HG02571 (cell line): ENCODE measurements around the gene CCDC9B.

Source experiments
- ATAC-seq: cut with Tn5 transposase; IDR thresholded peaks from one replicate; pipeline ENCODE4 v1.9.1; 2021; ENCODE audit warnings: mild to moderate bottlenecking, moderate library complexity; ENCODE audit not compliant: unreplicated experiment

Gene CCDC9B

DNA sequence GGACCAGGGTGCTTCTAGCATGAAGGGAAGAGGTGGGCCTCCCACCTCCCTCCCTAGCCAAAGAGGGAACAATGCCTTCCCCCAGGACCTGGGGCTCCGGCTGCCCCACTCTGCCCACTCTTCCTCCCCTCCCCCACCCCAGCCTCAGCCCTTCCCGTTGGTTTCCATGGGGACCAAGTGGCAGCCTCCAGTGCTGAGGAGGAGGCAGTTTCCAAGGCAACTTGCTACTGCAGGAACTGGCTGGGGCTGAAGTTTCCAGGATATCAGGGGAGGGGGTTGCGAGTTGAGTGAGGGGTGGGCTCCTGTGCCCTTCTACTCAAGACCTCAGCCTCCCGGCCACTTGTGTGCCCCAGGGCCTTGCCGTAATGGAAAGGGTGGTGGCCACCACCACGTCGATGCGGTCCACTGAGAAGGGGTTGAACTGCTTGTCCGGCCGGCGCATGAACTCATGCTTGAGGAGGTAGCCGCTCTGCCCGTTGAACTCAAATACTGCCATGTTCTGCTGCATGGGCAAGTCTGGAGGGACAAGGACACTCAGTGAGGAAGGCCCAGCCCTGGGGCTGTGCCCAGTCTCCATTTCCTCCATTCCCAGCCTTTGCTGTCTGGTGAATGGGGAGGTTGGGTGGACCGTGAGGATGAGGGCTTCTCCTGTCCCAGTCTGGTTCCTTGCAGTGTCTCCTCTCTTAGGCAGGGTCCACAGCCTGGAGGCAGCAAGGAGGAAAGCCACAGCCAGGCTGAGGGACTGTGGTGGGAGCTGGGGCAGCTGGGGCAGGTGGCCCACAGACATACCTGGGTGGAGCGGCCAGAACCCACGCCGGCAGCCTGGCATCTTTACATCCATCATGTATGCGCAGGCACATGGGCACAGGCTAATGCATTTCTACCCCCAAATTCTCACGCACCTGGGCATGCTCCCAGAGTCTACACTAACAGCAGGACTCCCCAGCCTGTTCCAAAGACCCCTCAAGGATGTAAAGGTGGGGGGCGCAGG is 46.5 kb downstream of the CCDC9B start:
- no peak for ATAC-seq

DNA sequence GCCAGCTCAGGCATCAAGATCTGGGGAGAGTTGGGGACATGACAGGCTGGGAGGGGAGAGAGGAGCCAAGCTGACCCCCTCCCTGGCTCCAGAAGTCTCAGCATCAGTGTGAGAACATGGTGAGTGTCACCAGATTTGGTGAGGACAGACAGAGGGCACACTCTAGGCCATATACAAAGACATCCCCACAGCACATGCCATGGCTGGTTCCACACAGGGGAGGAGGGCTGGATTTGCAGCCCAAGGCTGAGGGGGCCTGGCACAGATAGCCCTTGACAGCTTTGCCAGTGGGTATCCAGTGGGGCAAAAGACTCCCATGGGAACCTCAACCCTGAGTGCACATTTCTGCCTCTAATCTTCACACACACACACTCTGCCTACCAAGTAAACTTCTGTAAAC is 47.7 kb downstream of the CCDC9B start:
- ATAC-seq, result no peak

DNA sequence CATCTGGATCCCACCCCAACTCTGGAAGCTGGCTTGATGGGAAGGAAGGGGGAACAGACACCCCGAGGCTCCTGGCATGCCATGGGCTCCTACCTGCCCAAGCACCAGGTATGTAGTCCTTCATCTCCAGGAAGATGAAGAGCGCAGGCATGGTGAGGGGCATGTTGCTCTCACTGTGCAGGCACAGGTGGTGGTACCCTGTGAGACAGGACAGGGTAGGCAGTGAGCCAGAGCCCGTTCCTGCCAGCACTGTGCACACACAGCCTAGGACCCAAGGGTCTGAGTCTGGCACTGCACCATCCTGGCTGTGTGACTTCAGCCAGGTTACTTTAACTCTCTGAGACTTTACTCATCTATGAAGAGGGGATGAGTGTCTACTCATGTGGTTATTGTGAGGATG is 48.5 kb downstream of the CCDC9B start:
- no peak for ATAC-seq

DNA sequence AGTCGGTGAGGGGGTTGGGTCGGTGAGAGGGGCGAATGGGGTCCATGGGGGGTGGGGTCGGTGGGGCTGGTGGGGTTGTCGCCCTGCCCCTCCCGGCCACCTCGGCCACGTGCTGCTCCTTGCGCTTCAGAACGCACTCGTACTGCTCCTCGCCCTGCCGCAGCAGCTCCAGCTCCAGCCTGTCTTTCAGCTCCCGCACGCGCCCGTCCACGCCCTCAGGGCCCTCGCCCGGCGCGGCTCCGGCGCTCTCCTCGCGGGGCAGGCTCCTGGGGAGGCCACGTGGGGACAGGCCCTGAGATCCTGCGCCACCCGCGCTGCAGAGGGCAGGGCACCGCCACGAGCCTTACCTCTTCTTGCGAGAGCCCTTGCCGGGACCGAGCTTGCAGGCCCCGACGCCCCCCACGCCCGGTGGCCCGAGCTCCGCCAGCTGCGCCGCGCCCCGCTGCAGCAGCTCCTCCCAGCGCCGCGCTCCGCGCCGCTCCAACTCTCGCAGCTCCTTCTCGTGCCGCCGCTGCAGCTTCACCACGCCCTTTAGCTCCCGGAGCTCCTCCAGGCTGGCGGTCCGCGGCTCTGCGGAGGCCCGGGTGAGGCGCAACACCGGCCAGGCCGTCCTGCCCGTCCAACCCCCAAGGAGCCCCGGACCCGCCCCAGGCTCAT is 49.7 kb downstream of the CCDC9B start:
- ATAC-seq, result no peak

DNA sequence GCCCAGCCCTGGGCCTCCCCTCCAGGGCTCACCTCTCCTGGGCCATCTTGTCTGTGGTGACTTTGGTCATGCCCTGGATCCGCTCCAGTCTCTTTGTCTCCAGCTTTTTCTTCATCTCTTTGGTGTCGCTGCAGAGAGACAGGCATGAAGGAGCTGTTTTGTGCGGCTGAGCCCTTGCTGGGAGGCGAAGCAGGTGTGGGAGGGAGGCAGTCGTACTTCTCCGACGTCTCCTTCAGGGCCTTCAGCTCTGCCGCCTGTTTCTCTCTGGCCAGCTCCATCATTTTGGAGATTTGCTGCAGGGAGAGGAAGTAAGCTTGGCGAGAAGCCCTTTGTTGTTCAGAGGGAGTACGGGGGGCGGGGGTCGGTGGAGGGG is 50.2 kb downstream of the CCDC9B start:
- ATAC-seq, result no peak

DNA sequence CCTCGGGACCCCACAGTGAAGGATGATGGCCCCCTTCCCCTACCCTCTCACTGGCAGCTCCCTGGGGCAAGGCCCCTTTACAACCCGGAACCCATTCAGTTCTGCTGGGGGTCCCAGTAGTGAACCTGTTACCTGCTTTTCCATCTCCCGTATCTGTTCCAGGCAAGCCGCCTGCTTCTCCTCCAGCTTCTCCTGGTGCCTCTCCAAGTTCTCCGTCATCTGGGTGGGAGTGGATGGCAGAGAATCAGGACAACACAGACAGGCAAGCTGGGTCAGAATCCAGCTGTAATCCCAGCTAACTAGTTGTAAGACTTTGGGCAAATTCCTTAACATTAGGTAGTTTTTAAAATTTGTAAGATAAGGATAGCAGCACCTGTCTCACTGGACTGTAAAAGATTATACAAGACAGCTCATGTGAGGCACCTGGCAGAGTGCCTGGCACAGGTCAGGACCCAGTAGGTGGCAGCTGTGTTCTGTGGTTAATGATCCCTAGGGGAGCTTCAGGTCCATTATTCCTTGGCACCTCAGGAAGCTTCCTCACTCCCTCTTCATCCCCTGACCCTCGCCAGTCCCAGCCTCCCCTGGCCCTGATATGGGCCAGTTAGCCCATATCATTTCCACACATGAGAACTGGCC is 51.5 kb downstream of the CCDC9B start:
- ATAC-seq, result no peak

DNA sequence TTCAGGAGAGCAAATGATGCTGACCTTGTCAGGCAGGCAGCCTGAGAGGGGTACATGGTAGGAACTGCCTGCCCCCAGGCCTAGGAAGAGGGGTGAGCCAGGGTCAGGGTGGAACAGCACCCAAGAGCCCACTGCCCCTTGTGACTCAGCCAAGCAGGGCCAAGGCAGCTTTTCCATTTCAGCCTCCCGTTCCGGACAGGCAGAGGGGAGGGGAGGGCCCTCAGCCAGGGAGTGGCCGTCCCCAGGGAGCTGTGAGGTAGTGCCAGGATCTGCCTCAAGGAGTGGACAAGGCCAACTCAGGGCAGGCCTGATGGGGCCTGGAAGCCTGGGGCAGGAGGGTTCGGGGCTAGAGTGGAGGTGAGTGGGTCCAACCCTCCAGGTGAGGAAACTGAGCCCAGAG is 52.8 kb downstream of the CCDC9B start:
- ATAC-seq, result no peak

DNA sequence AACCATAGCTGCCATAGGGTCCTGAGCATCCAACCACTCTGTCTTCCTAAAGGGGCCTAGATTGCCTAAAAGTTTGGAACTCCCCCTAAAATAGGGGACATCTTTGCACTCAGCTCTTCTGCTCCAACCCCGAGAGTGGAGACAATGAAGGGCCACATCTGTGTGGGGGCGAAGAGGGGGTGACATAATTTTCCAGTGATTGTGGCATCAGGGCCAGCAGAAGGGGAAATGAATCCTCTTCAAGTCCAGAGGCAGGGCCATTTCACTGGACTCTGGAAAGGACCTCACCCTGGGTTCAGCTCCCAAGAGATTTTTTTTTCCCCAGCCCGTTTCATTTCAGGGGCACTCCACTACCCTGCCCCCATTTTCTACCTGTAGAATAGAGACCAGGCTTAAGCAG is 53.2 kb downstream of the CCDC9B start:
- ATAC-seq, result no peak

DNA sequence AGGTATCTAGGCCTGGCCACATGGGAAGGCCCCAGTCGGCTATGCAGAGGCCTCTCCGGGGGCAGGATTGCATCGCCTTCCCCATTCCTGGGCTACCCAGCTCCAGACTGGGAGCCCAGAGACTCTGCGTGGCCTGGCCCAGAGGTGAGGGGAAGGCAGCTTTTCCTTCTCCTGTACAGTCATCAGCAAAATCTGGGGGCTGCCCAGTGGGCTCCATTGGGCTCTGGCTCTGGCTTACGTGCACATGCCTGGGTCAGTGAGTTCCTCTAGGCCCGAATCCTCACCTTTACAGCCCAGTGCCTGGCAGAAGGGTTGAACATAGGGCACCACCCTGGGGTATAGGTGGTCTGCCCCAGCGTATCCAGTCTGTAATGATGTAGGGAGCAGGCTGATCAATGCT is 53.9 kb downstream of the CCDC9B start:
- ATAC-seq, result no peak

DNA sequence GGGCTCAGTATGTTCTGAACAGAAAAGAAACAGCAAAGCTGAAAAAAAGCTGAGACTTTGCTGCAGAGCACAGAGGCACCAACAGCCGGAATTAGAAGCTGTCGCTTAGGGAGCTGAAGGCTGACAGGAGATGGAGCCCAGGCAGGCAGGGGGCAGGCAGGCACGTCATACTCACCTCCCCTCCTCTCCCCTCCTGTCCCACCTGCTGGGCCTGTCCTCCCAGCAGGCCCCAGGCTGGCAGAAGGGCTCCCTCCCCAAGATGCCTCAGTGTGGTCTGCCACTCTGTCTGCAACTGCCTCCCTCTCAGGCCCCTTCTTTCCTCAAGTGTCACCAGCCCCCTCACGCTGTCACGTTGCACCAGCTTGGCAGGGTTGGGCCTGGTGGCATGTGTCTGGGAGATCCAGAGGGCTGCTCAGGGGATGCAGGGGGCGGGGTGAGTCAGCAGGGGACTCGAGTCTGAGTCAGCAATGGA is 54.6 kb downstream of the CCDC9B start:
- ATAC-seq, result no peak

DNA sequence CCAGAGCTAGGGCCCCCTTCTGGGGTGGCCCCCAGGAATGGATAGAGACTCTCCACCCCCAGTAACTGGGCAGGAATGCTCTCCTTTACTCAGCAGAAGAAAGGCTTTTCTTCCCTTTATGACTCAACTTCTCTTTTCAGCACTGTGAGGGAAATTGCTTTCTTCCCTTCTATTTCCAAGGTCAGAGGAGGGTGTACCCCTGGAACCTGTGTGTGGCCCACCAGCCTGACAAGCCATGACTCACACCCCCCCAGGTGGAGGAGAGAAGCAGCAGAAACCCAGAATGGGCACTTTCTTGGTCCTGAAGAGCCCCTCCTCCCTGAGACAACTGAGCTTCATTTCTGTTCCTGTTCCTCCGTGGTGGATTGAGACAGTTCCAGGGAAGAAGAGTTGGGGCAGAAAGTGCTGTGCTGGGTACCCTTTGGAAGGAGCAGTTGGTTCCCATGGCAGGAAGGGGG is 55.2 kb downstream of the CCDC9B start:
- no peak for ATAC-seq

DNA sequence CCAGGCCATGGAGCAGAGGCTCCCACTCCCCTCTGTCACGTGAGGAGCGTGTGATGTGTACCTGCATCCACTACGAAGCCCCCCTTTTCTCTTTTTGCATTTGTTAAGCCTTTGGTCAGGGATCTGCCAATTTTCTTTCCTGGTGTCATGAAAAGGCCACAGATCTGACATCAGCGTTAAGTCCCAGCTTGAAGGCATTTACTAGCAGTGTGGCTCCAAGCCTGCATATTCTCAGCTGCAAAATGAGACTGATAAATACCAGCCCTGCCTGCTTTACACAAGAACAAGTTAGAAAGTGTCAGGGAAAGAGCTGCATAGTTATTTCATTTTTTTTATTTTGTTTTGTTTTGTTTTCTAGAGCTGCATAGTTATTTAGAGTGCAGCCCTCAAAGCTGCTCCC is 55.6 kb downstream of the CCDC9B start:
- ATAC-seq, result no peak

DNA sequence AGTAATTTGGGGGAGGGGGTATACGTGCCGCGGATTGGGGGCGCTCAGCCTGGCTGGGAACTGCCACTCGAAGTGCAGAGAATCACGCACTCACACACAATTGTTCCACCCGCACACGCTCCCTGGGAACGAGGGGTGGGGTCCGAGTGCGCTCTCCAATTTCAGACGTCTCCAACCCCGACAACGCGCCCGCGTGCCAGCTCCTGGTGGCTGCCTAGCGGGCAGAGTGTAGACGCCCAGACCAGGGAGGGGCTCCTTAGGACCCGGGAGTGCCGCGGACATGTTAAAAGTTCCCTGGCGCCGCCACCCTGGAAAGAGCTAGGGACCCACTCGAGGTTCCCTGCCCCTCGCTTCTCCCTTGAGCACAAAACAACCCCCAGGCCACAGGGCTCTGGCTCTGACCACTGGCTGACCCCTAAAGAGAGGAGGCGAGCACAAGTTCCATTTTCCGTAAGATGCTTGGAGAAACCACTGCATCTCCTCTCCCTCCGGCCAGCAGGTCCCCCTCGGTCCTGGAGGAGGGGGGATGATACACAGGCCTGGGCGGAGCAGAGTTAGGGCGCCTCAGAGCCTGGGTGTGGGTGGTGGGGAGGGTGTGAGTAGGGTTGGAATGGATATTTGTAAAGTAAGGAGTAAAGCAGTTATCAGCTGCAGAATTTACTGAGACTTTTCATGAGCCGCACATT is 57.0 kb downstream of the CCDC9B start:
- ATAC-seq, result no peak

DNA sequence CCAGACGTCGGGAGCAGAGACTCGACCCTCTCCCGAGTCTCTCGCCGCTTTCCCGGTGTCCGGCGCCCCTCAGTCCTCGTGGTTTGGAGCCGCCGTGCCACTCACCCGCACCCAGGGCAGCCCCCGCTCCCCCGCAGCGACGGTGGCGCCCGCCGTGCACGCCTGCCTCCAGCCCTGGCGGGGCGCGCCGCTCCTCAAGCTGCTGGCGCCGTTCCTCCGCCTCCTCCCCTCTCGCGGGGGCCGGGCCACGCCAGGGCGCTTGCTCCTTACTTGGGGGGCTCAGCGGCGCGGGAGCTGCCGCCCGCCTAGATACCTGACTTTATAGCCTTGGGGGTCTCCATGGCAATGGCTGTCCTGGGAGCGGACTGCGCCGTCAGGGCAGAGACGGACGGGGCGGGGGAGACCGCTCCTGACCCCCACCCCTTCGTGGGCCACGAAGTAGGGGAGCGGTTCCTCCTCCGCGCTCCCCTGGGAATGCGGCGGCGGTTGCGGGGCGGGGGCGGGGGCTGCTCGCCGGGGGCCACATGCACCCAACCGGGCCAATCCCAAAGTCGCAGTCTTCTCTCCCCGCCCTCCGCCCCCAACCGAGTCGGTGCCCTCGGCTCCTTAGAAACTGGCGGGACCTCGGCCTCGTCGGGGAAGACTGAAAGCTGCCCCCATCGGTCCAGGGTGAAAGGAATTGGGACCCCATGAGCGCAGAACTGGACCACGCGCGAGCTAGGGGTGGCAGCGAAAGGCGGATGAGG is 57.7 kb downstream of the CCDC9B start, which contains the start of gene ANKRD63:
TSS of gene ANKRD63 (minus strand) at position 196 of the 746 bp plus-strand sequence. CDS start 478 bp downstream, outside the sequence.
- ATAC-seq, result no peak

DNA sequence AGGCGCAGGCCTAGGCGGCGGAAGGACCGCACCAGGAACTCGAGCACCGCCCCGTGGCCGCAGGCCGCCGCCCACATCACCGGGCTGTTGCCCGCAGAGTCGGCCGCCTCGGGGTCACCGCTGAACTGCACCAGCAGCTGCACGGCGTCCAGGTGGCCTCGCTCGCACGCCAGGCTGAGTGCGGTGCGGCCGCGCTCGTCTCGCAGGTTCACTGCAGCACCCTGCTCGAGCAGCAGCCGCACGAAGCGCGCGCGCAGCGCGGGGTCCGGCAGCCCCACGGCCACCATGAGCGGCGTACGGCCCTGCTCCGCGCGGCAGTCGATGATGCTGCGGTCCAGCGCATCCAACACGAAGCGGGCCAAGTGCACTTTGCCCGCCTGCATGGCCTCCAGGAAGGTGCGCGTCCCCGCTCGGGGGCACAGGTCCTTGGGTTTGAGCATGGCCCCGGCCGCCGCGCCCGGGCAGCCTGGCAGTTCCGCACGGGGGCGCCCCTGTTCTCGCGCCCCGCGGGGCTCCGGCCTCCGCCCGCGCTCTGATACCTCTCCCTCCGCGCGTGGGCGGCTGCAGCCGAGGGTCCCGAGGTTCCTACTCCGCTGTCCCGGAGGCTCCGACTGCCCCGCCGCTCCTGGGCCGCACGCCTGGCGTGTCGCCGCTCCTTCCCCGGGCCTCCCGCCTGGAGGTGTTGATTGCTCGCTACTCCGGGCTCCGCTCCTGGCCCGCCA is 58.4 kb downstream of the CCDC9B start:
- ATAC-seq, result no peak

DNA sequence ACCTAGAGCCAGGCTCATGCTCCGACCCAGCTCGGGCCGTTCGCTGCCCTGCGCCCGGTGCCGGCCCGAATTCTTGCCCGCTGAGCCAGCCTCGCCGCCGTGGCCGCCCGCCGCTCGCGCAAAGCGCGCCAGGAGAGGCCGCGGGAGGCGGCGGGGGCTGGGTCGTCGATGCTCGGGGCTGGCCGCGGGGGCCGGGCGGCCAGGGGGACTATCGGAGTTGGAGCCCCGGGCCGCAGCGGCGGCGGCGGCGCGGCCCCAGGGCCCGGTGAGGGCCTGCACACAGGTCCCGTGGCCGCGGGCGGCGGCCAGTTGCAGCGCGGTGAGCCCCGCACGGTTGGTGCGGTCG is 59.0 kb downstream of the CCDC9B start:
- no peak for ATAC-seq
